GM21576 (cell line): ENCODE data around the gene DOCK8.

Experiments
- ATAC-seq: cut with Tn5 transposase; IDR thresholded peaks from one replicate; pipeline ENCODE4 v1.9.1; 2021; ENCODE audit warnings: mild to moderate bottlenecking, moderate library complexity; ENCODE audit not compliant: unreplicated experiment

DOCK8 gene

GRCh38 chr9:304519-305185, 90.0 kb downstream of the DOCK8 start:
- ATAC-seq, result no peak

- peak; percentile 56 for ATAC-seq
Observed at GRCh38 chr9:306907-307306, 92.2 kb downstream of the DOCK8 start.

GRCh38 chr9:311841-312240, 97.2 kb downstream of the DOCK8 start:
- ATAC-seq, result no peak

GRCh38 chr9:312596-313320, 98.1 kb downstream of the DOCK8 start:
- no peak for ATAC-seq

GRCh38 chr9:316382-316965, 101.8 kb downstream of the DOCK8 start:
- no peak for ATAC-seq

- no peak for ATAC-seq
Observed at GRCh38 chr9:318646-319045, 104.0 kb downstream of the DOCK8 start.

- ATAC-seq, result no peak
Observed at GRCh38 chr9:324971-325370, 110.3 kb downstream of the DOCK8 start.

GRCh38 chr9:326667-327066, 112.0 kb downstream of the DOCK8 start:
- ATAC-seq, result no peak

- ATAC-seq, result no peak
Observed at GRCh38 chr9:328453-328852, 113.8 kb downstream of the DOCK8 start.

GRCh38 chr9:331197-331596, 116.5 kb downstream of the DOCK8 start:
- ATAC-seq, result no peak

GRCh38 chr9:335373-335772, 120.7 kb downstream of the DOCK8 start:
- no peak for ATAC-seq

- no peak for ATAC-seq
Observed at GRCh38 chr9:336039-336438, 121.4 kb downstream of the DOCK8 start.

- no peak for ATAC-seq
Observed at GRCh38 chr9:338602-339001, 123.9 kb downstream of the DOCK8 start.

- ATAC-seq, result no peak
Observed at GRCh38 chr9:341634-342421, 127.2 kb downstream of the DOCK8 start.

GRCh38 chr9:343773-344172, 129.1 kb downstream of the DOCK8 start:
- no peak for ATAC-seq

- no peak for ATAC-seq
Observed at GRCh38 chr9:346111-346571, 131.5 kb downstream of the DOCK8 start.

GRCh38 chr9:347667-348292, 133.1 kb downstream of the DOCK8 start:
- no peak for ATAC-seq

- no peak for ATAC-seq
Observed at GRCh38 chr9:350384-350783, 135.7 kb downstream of the DOCK8 start.

GRCh38 chr9:351916-352315, 137.3 kb downstream of the DOCK8 start:
- ATAC-seq, result no peak

GRCh38 chr9:353077-353476, 138.4 kb downstream of the DOCK8 start:
- ATAC-seq, result no peak

- ATAC-seq, result no peak
Observed at GRCh38 chr9:354453-354852, 139.8 kb downstream of the DOCK8 start.
